H9 (cell line): ENCODE data around the gene CDCP1. TPM values are rescaled to one million over a fixed set of nuclear protein-coding genes. Genes with fewer than 3 reads are reported as not detected.

Experiments
- DNase-seq: peaks from one replicate; pipeline ENCODE4 v3.0.0-alpha.2; 2017
- H2AFZ ChIP-seq: one replicate; pipeline ENCODE4 v1.6.1; 2013; ENCODE audit warnings: mild to moderate bottlenecking, low read length, control low read depth, moderate library complexity
- H2AK5ac ChIP-seq: 2 replicates; pipeline ENCODE4 v1.6.1; 2013; ENCODE audit warnings: low read length, control low read depth, mixed read lengths; ENCODE audit not compliant: insufficient read length
- H2BK120ac ChIP-seq: one replicate; pipeline ENCODE4 v1.6.1; 2013; ENCODE audit warnings: low read depth, mild to moderate bottlenecking, low read length, control low read depth, inconsistent platforms; ENCODE audit not compliant: poor library complexity, severe bottlenecking
- H2BK12ac ChIP-seq: 2 replicates; pipeline ENCODE4 v1.6.1; 2013; ENCODE audit warnings: low read length, control low read depth, mixed read lengths, low read depth; ENCODE audit not compliant: insufficient read length
- H2BK15ac ChIP-seq: 2 replicates; pipeline ENCODE4 v1.6.1; 2013; ENCODE audit warnings: low read depth, low read length, control low read depth
- H2BK20ac ChIP-seq: one replicate; pipeline ENCODE4 v1.6.1; 2013; ENCODE audit warnings: low read depth, mild to moderate bottlenecking, low read length, control low read depth, inconsistent platforms; ENCODE audit not compliant: poor library complexity, severe bottlenecking
- H2BK5ac ChIP-seq: 2 replicates; pipeline ENCODE4 v1.6.1; 2013; ENCODE audit warnings: low read length, control low read depth, mixed read lengths; ENCODE audit not compliant: insufficient read length
- H3K14ac ChIP-seq: 2 replicates; pipeline ENCODE4 v1.6.1; 2013; ENCODE audit warnings: low read length, control low read depth; ENCODE audit not compliant: insufficient read depth
- H3K18ac ChIP-seq: 2 replicates; pipeline ENCODE4 v1.6.1; 2013; ENCODE audit warnings: low read depth, mild to moderate bottlenecking, mixed read lengths, low read length, control low read depth; ENCODE audit not compliant: insufficient read length
- H3K23ac ChIP-seq: 2 replicates; pipeline ENCODE4 v1.6.1; 2013; ENCODE audit warnings: low read length, control low read depth, mixed read lengths, low read depth; ENCODE audit not compliant: insufficient read length
- H3K23me2 ChIP-seq: 2 replicates; pipeline ENCODE4 v1.6.1; 2013; ENCODE audit warnings: low read depth, mild to moderate bottlenecking, mixed read lengths, low read length, control low read depth; ENCODE audit not compliant: insufficient read length, poor library complexity, severe bottlenecking
- H3K27ac ChIP-seq: 2 replicates; pipeline ENCODE4 v1.5.1; 2013; ENCODE audit warnings: low read length, control low read depth, mixed read lengths, low read depth; ENCODE audit not compliant: insufficient read length
- H3K27me3 ChIP-seq: 2 replicates; pipeline ENCODE4 v1.6.1; 2013; ENCODE audit warnings: low read length, control low read depth, inconsistent platforms; ENCODE audit not compliant: insufficient read depth
- H3K4ac ChIP-seq: 2 replicates; pipeline ENCODE4 v1.6.1; 2013; ENCODE audit warnings: low read depth, mild to moderate bottlenecking, control low read depth, inconsistent platforms, low read length, moderate library complexity
- H3K4me1 ChIP-seq: 2 replicates; pipeline ENCODE4 v1.6.1; 2013; ENCODE audit warnings: low read length, control low read depth, inconsistent platforms; ENCODE audit not compliant: insufficient read depth
- H3K4me2 ChIP-seq: 2 replicates; pipeline ENCODE4 v1.6.1; 2013; ENCODE audit warnings: low read length, control low read depth, mixed read lengths; ENCODE audit not compliant: insufficient read length, insufficient read depth
- H3K56ac ChIP-seq: 2 replicates; pipeline ENCODE4 v1.6.1; 2013; ENCODE audit warnings: low read depth, mild to moderate bottlenecking, mixed read lengths, low read length, control low read depth; ENCODE audit not compliant: insufficient read length
- H3K79me1 ChIP-seq: 2 replicates; pipeline ENCODE4 v1.6.1; 2013; ENCODE audit warnings: low read depth, mild to moderate bottlenecking, moderate library complexity, low read length, control low read depth, inconsistent platforms; ENCODE audit not compliant: insufficient read depth, poor library complexity, severe bottlenecking
- H3K79me2 ChIP-seq: 2 replicates; pipeline ENCODE4 v1.6.1; 2013; ENCODE audit warnings: low read length, control low read depth, inconsistent platforms; ENCODE audit not compliant: insufficient read depth
- H3K9ac ChIP-seq: 2 replicates; pipeline ENCODE4 v1.6.1; 2013; ENCODE audit warnings: low read length, control low read depth, mixed read lengths; ENCODE audit not compliant: insufficient read length; ENCODE audit errors: extremely low read depth
- H3K9me3 ChIP-seq: one replicate; pipeline ENCODE4 v1.6.1; 2013; ENCODE audit warnings: low read depth, low read length, inconsistent platforms; ENCODE audit not compliant: control insufficient read depth
- H3T11ph ChIP-seq: one replicate; pipeline ENCODE4 v1.6.1; 2013; ENCODE audit warnings: mild to moderate bottlenecking, low read length, control low read depth, inconsistent platforms
- H4K20me1 ChIP-seq: one replicate; pipeline ENCODE4 v1.6.1; 2013; ENCODE audit not compliant: control insufficient read depth, insufficient read length, insufficient read depth
- H4K5ac ChIP-seq: 2 replicates; pipeline ENCODE4 v1.6.1; 2013; ENCODE audit warnings: low read depth, mild to moderate bottlenecking, mixed read lengths, low read length, control low read depth; ENCODE audit not compliant: insufficient read length
- H4K8ac ChIP-seq: replicated peaks from 2 replicates; pipeline ENCODE4 v1.6.1; 2013; ENCODE audit warnings: low read length, control low read depth, mixed read lengths, low read depth; ENCODE audit not compliant: insufficient read length
- H4K91ac ChIP-seq: 2 replicates; pipeline ENCODE4 v1.6.1; 2013; ENCODE audit warnings: low read depth, mild to moderate bottlenecking, moderate library complexity, mixed read lengths, low read length, control low read depth; ENCODE audit not compliant: insufficient read length
- H3K27ac Mint-ChIP-seq, 3 experiments: 2 replicates in 2 of 3; 3 replicates in 1 of 3; pipeline ENCODE4 v1.8.0; 2020 to 2021; ENCODE audit warnings: mixed read lengths in 3 of 3, mild to moderate bottlenecking in 1 of 3, moderate library complexity in 1 of 3
- H3K27me3 Mint-ChIP-seq: 2 replicates; pipeline ENCODE4 v1.8.0; 2021; ENCODE audit warnings: low read depth, mild to moderate bottlenecking, moderate library complexity, mixed read lengths
- H3K36me3 Mint-ChIP-seq, 3 experiments: 2 replicates in 2 of 3; 3 replicates in 1 of 3; pipeline ENCODE4 v1.8.0; 2020 to 2021; ENCODE audit warnings: low read depth in 3 of 3, mixed read lengths in 3 of 3; ENCODE audit not compliant: insufficient read depth in 1 of 3
- H3K4me1 Mint-ChIP-seq, 2 experiments: 2 replicates each; pipeline ENCODE4 v1.8.0; 2020; ENCODE audit warnings: mixed read lengths in 2 of 2
- H3K4me3 Mint-ChIP-seq, 2 experiments: 2 replicates in 1 of 2; 3 replicates in 1 of 2; pipeline ENCODE4 v1.8.0; 2020 to 2021; ENCODE audit warnings: mild to moderate bottlenecking in 2 of 2, mixed read lengths in 2 of 2, moderate library complexity in 1 of 2
- H3K9me3 Mint-ChIP-seq, 2 experiments: 2 replicates in 1 of 2; 3 replicates in 1 of 2; pipeline ENCODE4 v1.8.0; 2020; ENCODE audit warnings: mild to moderate bottlenecking in 2 of 2, mixed read lengths in 2 of 2, moderate library complexity in 1 of 2
- CTCF ChIP-seq: fragments of 200-600 bp; sonication (generic); conservative IDR thresholded peaks from 3 replicates; pipeline ENCODE4 v1.8.0; 2021; ENCODE audit warnings: antibody characterized with exemption, mild to moderate bottlenecking
- WGBS: extraction: QIAGEN DNeasy Blood & Tissue Kit; methylation state at CpG from one replicate; pipeline ENCODE4 v1.1.7; 2013; ENCODE audit warnings: missing lambda C conversion rate, low lambda C conversion rate, mixed read lengths; ENCODE audit not compliant: insufficient read length; ENCODE audit errors: extremely low coverage; 5-methylcytosine and 5-hydroxymethylcytosine counted together
- total RNA-seq: library from RNA; stranded (reverse); gene quantifications from 2 replicates; pipeline ENCODE4 v1.2.1, GENCODE V29; 2021

CDCP1 gene
- total RNA-seq, 1 experiment from 2014 or later, result 12.9 TPM

- no peaks in the 10 kb centered on the region for H3K79me2 ChIP-seq
- no peak overlapping the region for H4K5ac ChIP-seq
- no peaks in the 10 kb centered on the region for H4K20me1 ChIP-seq
- H4K8ac ChIP-seq, result no peak overlapping the region
- no peak overlapping the region for H3K56ac ChIP-seq
- Mint-ChIP-seq H3K36me3 (no peaks in the 10 kb centered on the region), H3K27ac (no peak overlapping the region), H3K9me3 (peaks cover 0 to 3% of the 10 kb centered on the region in 2 experiments; a peak in 1 of 5 replicates), H3K4me1 (peaks cover 24 to 27% of the 10 kb centered on the region in 2 experiments), H3K27me3 (peaks cover 93% of the 10 kb centered on the region), H3K4me3 (no peak overlapping the region)
- no peaks in the 10 kb centered on the region for H3K79me1 ChIP-seq
- no peak overlapping the region for H3K4ac ChIP-seq
- H3K23me2 ChIP-seq, result no peaks in the 10 kb centered on the region
- H3K4me2 ChIP-seq, result no peak overlapping the region
- H2BK120ac ChIP-seq, result no peak overlapping the region
- no peak for DNase-seq
- no peak overlapping the region for H3K23ac ChIP-seq
- no peak overlapping the region for H3K27ac ChIP-seq
- no peak overlapping the region for H3K18ac ChIP-seq
- no peak overlapping the region for H2BK20ac ChIP-seq
- no peak overlapping the region for H2AK5ac ChIP-seq
- H4K91ac ChIP-seq, result no peak overlapping the region
- TF ChIP-seq CTCF, result no peak
- no peak overlapping the region for H2BK12ac ChIP-seq
- no CpG with 5 or more reads among the region's 2 CpGs for WGBS
- no peak overlapping the region for H3K9ac ChIP-seq
- no peak overlapping the region for H2AFZ ChIP-seq
- H2BK15ac ChIP-seq, result no peak overlapping the region
- H2BK5ac ChIP-seq, result no peak overlapping the region
- no peaks in the 10 kb centered on the region for H3K9me3 ChIP-seq
- no peak overlapping the region for H3K14ac ChIP-seq
- H3K4me1 ChIP-seq, result peaks cover 2% of the 10 kb centered on the region; the same call in 1 of the 2 replicates
- no peak overlapping the region for H3T11ph ChIP-seq
- H3K27me3 ChIP-seq, result peaks cover 27% of the 10 kb centered on the region; the same call in 1 of the 2 replicates
Measured at GRCh38 chr3:45059132-45059531, 87.0 kb downstream of the CDCP1 start.
